Stimulated activated CD8-positive, alpha-beta memory T cell treated with anti-CD3 and anti-CD28 coated beads, Interleukin-4, amount 100 ng/mL, for 48 hours (primary cell): Measurements from ENCODE around the gene FNDC3A.
"Not testable (repeated sequence)": the region's sequence is repeated elsewhere in the genome, so short reads cannot be mapped to it uniquely, and the experiment has no call there.

Source experiments
- DNase-seq: peaks from one replicate; pipeline ENCODE4 v3.0.0-alpha.2; 2020

The FNDC3A gene

DNA sequence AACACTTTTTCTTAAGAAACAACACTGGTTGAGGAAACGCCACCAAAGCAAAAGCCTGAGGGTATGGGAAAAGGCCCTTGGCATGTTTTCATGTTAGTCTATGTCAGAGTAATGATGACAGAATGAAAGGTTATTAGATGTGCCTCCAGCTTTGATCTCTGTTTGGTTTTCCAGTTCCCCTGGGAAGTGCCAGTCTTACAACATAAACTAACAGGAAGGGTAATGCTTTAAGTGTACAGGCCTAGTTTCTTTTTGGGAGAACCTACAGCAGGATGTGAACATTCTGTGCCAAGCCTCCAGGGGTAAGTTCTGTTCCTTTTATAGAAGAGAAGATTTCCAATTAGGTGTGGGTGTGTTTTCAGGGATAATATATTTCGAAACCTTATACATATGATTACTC is 121.7 kb downstream of the FNDC3A start:
- DNase-seq: no peak

GRCh38 chr13:49098198-49098597 is 122.5 kb downstream of the FNDC3A start:
- no peak for DNase-seq

GRCh38 chr13:49098771-49099512 is 123.2 kb downstream of the FNDC3A start:
- no peak for DNase-seq

GRCh38 chr13:49099513-49099877 is 123.8 kb downstream of the FNDC3A start:
- no peak for DNase-seq

DNA sequence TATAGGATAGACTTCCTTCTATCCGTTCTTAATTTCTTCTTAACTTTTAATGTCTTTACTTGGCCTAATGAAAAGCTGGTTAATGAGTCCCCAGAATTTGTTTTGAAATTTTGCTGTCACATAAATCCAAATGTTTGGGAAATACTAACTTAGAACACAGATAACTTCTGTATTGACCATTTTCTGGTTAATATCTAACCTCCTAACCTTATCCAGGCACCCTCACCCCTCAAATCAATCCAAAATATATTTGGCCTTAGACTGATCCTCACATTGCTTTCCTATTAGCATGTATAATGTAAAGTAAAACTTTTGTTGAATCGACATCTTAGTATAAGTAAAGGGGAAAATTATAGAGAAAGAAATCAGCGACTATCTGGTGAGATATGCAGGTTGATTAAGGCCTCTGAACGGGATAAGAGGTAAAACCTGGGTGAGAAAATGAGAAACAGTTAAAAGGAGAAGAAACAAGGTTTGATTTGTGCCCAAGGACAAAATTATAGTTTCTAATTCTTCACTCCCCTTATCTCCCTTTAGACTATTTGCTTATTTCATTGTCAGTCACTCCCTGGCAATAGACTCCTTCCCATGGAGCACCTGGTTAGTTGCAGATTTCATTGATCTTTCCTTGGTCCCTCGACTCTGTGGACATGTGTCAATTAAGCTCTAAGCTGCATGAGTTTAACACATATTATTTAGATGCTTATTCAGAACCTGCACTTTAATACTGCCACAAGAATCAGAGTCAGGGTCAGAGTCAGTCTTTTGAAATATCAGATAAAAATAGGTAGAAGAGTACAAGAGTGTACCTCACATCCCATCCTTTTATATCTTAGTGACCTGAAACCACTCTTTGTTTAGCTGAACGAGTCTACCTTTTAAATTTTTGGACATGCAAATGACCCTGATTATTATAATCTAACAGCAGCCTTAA is 125.2 kb downstream of the FNDC3A start:
- no peak for DNase-seq

- DNase-seq: no peak
Observed at GRCh38 chr13:49108196-49108595, 132.5 kb downstream of the FNDC3A start.

DNA sequence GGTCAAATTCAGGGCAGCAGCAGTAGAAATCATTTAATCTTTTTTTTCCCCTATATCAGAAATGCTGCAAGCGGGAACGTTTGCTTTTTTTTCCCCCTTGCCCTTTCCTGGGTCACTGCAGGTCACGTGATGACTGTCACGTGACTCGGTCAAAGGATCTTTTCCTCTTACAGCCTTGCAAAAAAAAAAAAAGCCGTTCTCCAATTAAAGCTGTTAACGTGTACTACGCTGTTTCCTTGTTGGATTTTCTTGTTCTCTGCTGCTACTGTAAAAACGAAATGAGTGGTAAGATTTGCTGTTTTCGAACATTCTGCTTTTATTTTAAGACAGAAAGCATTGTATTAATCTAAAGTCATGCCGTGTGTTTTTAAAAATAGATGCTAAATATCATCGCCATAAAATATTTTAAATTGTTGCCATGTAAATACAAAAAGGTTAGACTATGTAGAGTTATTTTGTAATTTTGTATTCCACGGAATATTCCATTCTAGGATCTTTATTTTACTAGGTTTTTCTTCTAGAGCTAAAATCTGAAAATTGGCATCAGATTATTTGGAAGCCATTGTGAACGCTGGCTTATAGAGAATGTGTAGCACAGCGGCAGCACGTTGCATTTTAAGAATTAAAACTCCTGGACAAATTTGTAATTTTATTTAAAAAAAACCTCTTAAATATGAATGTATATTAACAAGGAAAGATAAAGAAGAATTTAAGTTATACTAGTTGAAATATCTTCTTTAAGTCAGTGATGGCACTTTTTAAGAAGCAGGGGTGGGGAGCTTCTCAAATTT is 134.6 kb downstream of the FNDC3A start:
- DNase-seq: peak; percentile 76

GRCh38 chr13:49110913-49111170 is 135.1 kb downstream of the FNDC3A start:
- no peak for DNase-seq

GRCh38 chr13:49112782-49113525 is 137.2 kb downstream of the FNDC3A start:
- DNase-seq: no peak

DNA sequence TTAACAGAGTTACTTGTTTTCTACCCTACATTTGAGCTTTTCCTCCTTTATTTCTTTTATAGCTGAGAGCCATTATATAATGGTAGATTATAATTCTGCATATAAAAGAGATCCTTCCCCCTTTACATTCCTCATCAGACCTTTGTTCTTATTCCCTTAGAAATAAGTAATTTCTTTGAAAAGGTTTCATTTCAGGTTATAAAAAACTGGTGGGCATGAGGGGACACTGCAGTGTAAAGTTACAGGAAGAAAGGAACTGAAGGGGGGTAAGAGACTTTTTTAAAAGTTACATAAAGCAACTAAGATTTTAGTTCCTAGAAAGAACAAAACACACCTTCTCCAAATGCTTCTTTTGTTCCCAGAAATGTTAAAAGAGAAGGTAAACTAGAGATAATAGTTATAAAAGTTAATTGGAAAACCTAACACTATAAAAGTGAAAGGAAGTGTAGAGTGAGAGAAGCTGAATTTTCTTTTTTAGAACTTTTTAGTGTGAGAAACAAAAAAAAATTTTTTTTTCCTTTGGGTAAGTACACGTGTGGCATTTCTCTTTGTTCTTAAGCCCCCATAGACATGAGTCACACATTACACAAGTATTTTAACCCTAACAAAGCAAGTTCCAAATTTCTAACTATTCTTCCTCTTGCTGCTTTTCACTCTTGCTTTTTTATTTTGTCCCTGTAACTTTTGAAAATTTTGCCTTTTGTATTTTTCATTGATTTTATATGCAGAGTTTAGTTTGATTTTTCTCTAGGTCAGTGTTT is 138.0 kb downstream of the FNDC3A start:
- DNase-seq: no peak

DNA sequence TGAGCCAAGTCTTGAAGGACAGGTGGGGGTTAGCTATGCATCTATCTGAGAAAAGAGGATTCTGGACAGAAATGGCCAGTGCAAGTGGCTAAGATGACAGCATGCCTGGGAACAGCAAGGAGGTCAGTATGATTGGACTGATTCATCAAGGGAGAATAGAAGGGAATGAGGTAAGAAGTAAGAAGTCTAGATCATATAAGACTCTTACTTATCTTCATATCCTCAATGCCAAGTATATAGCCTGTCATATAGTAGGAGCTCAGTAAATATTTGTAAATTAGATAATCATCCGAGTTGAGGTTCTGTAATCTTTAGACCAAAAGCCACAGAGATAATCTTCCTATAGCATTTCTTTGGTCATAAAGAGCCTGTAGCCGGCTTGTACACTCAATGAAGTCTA is 141.2 kb downstream of the FNDC3A start:
- DNase-seq: no peak

- not testable (repeated sequence) for DNase-seq
Observed at GRCh38 chr13:49118455-49118854, 142.7 kb downstream of the FNDC3A start.

DNA sequence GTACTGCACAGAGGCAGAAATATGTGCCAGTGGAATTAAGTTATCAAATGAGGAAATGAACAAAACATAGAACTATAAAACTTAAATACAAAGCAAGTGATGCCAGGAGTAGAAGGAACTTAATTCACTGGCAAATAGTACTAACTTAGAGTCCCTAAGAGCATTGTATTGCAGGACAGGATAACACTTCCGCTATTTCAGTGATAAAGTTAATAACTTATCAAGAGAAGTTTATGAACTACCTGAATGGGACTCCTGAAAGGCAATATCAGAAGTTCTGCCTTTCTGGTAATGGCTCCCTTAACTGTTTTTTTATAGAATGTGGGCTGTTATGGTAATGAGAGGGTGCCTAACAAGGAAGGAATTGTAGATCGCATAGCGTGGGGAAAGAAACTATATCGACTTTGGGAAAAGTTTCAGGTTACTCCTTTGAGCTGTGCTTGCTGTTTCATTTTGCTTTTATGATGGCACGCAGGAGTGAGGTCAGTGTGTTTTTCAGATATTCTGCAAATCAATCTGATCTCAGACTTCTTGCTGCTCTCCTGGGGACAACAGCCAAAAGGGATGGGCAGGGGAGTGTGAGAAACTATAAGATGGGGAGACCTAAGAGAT is 149.1 kb downstream of the FNDC3A start:
- no peak for DNase-seq

DNA sequence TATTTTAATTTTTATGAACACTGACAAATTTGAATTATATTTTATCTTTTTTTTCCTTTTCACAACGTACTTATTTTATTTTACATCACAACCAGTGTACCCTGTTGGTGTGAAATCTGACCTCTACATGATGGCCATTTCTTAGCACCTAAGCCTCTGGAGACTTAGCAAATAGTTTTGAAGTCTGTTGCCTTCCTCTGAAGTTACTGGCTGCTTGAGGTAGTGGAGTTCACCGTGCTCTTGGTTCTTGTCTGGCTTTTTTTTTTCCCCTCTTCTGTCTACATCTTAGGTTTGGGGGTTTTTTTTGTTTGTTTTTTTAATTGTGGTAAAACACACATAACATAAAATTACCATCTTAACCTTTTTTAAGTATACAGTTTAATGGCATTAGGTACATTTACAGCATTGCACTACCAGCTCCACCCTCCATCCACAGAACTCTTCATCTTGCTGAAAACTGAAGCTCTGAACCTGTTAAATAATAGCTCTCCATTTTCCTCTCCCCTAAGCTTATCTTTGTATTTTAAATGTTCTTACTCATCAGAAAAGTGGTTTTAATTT is 150.3 kb downstream of the FNDC3A start:
- DNase-seq: no peak

DNA sequence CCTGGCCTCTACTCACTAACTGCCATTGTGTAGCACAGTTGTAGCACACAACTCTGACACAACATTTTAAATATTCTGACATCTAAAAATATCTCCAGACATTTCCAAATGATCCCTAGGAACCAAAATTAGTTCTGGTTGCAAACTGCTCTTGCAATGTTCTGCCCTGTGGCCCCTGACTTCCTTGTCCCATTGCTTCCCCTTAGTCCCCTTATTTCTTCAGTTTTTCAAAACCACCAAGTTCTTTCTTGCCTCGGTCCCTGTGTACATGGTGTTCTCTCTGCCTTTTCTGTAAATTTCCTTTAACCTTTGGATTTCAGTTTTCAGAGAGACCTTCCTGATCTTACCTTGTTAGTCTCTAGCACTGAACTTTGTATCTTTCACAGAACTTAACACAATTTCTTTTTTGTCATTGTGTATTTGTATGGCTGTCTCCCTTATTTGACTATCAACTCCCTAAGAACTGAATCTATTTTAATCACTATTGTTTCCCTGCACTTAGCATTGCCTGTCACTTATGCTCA is 156.8 kb downstream of the FNDC3A start:
- DNase-seq: no peak

DNA sequence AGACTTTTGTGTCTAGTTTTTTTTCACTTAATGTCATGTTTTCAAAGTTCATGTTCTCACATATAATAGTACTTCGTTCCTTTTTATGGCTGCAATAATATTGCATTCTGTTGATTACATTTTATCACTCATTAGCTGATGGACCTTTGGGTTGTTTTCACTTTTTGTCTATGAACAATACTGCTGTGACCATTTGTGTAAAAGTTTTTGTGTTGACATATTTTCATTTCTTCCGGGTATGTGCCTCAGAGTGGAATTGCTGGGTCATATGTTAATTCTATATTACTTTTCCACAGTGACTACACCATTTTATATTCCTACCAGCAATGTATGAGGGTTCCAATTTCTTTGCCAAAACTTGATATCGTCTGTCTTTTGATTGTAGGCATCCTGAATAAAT is 158.6 kb downstream of the FNDC3A start:
- no peak for DNase-seq

DNA sequence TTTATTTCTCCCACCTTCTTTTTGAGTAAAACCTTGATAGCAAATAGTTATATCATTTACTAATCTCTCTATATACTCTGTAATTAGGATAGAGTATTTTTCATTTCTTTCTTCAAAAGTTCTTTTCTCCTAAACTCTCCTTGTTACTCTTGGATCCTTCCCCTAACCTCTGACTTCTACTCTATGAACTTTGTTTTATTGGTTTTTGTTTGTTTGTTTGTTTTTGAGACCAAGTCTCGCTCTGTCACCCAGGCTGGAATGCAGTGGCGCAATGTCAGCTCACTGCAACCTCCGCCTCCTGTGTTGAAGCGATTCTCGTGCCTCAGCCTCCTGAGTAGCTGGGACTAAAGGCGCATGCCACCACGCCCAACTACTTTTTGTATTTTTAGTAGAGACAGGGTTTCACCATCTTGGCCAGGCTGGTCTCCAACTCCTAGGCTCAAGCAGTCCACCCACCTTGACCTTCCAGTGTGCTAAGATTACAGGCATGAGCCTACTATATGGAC is 161.5 kb downstream of the FNDC3A start:
- not testable (repeated sequence) for DNase-seq

DNA sequence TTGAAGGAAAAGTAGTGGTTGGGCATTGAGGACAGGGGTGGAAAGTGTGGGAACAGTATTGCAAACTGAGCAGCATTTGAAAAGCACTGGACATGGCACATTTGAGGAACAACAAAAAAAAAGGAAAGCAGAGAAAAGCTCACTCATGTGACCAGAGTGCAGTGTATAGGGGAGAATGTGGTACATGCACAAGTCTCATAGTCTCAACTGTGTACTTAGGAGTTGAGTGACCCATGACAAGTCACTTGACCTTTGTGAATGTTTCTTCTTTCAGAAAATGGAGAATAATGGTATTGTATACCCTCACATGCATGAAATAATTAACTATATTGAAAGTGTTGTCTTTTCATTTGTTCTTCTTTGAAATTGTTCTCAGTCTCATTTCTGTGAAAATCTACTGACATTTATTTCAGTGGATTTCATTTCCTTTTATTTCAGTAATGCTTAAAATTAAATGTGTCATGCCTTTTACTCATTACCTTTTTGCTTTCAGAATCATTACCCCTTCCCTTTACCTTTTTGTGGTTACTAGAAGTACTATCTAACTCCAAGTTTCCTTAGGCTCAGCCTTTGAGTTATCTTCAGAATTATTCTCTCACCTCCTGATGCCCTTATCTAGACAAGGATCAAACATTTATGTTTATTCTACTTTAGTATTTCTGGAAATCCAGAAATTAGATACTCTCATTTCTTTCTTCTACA is 165.3 kb downstream of the FNDC3A start:
- DNase-seq: no peak

DNA sequence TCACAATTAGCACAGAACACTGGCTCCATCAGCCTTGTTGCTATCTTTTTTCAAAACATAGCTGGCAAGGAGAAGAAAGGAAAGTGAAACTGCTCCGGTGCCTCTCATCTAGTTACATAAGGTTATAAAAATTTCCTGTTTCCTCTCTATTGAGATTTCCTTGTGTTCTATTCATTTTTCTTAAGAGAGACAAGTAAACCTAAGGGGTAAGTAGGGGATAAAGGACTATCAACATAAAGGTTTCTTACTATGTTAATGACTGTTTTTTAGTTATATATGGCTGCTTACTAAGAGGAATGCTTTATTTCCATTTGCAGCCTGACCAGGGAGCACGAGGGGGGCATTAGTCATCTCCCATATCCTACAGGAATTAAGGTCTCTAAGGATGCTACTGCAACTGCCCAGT is 171.2 kb downstream of the FNDC3A start:
- no peak for DNase-seq

DNA sequence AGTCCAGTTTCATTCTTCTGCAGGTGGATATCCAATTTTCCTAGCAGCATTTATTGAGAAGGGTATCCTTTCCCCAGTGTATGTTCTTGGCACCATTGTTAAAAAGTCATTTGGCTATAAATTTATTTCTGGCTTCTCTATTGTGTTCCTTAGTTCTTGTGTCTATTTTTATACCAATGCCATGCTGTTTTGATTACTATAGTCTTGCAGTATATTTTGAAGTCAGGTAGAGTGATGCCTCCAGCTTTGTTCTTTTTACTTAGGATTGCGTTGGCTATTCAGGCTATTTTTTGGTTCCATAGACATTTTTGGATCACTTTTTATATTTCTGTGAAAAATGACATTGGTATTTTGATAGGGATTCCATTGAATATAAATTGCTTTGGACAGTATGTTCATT is 172.7 kb downstream of the FNDC3A start:
- no peak for DNase-seq
